Tibial artery (tissue), 4 donors: Measurements from ENCODE around the gene MAD1L1.

Experiments used
- DNase-seq, 2 donors: peaks; one replicate each; pipeline ENCODE4 v3.0.0-alpha.2; 2019
- H3K27ac ChIP-seq, 2 donors: fragments of 200-600 bp; sonication (generic) in 1 of 2; 1 replicate in 1 of 2; 2 replicates in 1 of 2; pipeline ENCODE4 v1.5.1; 2018 to 2019; ENCODE audit warnings: mild to moderate bottlenecking in 1 of 2
- H3K27me3 ChIP-seq, 2 donors: fragments of 200-600 bp; sonication (generic) in 1 of 2; one replicate each; pipeline versions ENCODE4 v1.5.1 to v1.6.0; 2016 to 2019
- H3K36me3 ChIP-seq, 3 donors: fragments of 200-600 bp; sonication (generic) in 2 of 3; one replicate each; pipeline ENCODE4 v1.5.1; 2016 to 2019; ENCODE audit warnings: mild to moderate bottlenecking in 2 of 3
- H3K4me1 ChIP-seq, 4 donors: fragments of 200-600 bp; sonication (generic) in 2 of 4; 1 replicate in 3 of 4; 2 replicates in 1 of 4; pipeline ENCODE4 v1.5.1; 2016 to 2019
- H3K4me3 ChIP-seq, 2 donors: fragments of 200-600 bp; sonication (generic) in 1 of 2; 1 replicate in 1 of 2; 2 replicates in 1 of 2; pipeline ENCODE4 v1.5.1; 2018 to 2019; ENCODE audit warnings: mild to moderate bottlenecking in 2 of 2
- H3K9me3 ChIP-seq, 3 donors: fragments of 200-600 bp; sonication (generic) in 1 of 3; one replicate each; pipeline ENCODE4 v1.5.1; 2016 to 2019
- CTCF ChIP-seq, 2 experiments: fragments of 200-600 bp in 1 of 2; fragments of 450-650 bp in 1 of 2; IDR thresholded peaks; one replicate each; pipeline ENCODE4 v1.5.1; 2017 to 2019; ENCODE audit warnings: antibody characterized with exemption in 2 of 2, mild to moderate bottlenecking in 1 of 2, moderate library complexity in 1 of 2
- intact Hi-C: fragments of 100-400 bp; cut with DNase I; formaldehyde crosslinking; loops from one replicate; pipeline ENCODE4 v1.15.0; 2023; ENCODE audit warnings: low total_unique reads

Gene MAD1L1

GRCh38 chr7:2249744-2250323, 17.1 kb upstream of the MAD1L1 start:
- peaks cover 0 to 28% (median 10%) of the 10 kb centered on the region in 3 donors for H3K36me3 ChIP-seq
- no peak for TF ChIP-seq CTCF (IDR thresholded peaks at IDR 0.05)
- H3K4me1 ChIP-seq = peaks cover 0 to 14% (median 8%) of the 10 kb centered on the region in 4 donors
- intact Hi-C loops = no loop called here
- no peaks in the 10 kb centered on the region for H3K27me3 ChIP-seq
- H3K4me3 ChIP-seq = no peak overlapping the region
- no peaks in the 10 kb centered on the region for H3K9me3 ChIP-seq
- H3K27ac ChIP-seq = peak overlapping the region; percentile 47 to 48
- no peak for DNase-seq

- peak; percentile 76 to 86 for DNase-seq
- Histone ChIP-seq H3K27me3 (no peaks in the 10 kb centered on the region), H3K36me3 (peaks cover 0 to 21% (median 6%) of the 10 kb centered on the region in 3 donors), H3K9me3 (no peaks in the 10 kb centered on the region), H3K4me3 (no peak overlapping the region), H3K4me1 (peaks cover 0 to 14% (median 8%) of the 10 kb centered on the region in 4 donors), H3K27ac (peak overlapping the region; percentile 47 to 48)
- intact Hi-C loops = no loop called here
- TF ChIP-seq CTCF (IDR thresholded peaks at IDR 0.05) = no peak
Measured at GRCh38 chr7:2248984-2249694, 16.4 kb upstream of the MAD1L1 start.

DNA sequence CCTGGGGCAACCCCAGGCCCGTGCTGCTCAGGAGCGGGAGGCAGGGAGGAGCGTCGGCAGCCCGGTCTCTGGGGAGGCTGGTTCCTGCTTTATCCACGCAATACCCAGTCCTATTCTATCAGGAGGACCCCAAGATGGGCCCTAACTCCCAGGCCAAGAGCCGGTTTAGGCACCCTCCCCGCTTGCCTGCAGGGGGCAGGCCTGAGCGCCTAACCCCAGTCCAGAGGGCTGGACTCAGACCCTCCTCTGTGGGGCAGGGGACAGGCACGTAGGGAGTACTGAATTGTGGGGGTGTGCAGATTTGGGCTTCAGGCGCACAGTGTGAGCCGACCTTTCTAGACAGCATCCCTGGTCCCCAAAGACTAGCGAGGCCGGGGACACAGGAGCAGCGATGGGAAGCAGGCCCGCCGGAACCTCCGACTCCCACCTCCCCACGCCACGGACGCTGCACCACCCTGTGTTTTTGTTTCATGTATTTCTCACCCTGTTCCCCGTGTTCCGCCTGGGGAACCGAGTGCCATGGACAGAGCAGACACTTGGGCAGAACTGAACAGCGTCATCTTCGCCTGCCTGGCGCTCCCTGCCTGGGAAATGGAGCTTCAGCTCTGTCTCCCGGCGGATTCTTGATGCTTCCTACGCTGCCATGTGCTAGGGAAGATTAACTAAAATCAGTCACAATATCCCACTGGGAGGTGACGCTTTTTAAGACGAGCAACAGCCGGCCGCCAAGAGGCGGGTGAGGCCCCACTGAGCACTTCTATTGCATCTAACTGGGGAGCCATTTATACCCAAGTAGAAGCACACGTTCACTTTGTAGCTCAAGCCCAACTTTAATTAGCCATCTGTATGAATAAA, 14.6 kb upstream of the MAD1L1 start:
- Histone ChIP-seq H3K4me3 (no peak overlapping the region), H3K27me3 (no peaks in the 10 kb centered on the region), H3K4me1 (peaks cover 0 to 21% (median 13%) of the 10 kb centered on the region in 4 donors), H3K27ac (no peak overlapping the region), H3K36me3 (peaks cover 0 to 9% (median 0%) of the 10 kb centered on the region in 3 donors), H3K9me3 (no peaks in the 10 kb centered on the region)
- intact Hi-C loops = no loop called here
- DNase-seq = no peak
- TF ChIP-seq CTCF (IDR thresholded peaks at IDR 0.05) = peak; percentile 18 to 39

DNA sequence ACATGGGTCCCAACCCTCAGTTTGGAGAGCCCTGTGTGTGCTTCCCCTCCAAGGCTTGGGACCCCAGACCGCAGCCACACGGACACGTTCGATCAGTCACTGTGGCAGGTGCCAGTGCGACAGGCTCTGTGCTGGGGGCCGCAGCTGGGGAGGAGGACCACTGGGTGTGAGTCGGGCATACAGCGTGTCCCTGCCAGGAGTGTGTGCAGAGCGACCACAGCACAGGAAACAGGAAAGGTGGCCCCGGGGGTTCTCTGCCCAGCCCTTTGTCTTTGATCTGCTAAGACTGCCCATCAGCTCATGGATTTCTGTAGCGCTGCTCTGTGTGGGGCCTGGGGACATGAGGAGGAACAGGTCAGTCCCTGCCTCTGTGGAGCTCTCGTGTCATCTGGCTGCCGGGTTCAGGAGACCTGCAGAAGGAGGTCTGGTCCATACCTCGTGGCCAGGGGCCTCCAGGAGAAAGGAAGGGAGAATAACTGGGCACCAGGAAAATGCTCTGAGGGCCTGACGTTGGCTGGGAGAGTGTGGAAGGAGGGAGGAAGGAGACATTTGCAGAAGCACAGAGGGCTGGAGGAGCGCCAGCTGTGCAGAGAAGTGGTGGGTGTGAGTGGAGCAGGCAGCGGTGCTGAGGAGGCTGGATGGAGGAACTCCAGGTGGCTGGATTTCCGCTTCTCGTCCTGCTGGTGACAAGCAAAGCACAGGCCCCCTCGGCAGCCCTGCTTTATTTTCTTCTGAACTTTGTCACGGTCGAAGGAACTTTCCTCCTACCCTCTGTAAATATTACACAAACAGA, 13.3 kb upstream of the MAD1L1 start:
- TF ChIP-seq CTCF (IDR thresholded peaks at IDR 0.05) = no peak
- H3K9me3 ChIP-seq = no peaks in the 10 kb centered on the region
- no peaks in the 10 kb centered on the region for H3K27me3 ChIP-seq
- H3K4me3 ChIP-seq = no peak overlapping the region
- H3K27ac ChIP-seq = no peak overlapping the region
- no peaks in the 10 kb centered on the region for H3K36me3 ChIP-seq
- H3K4me1 ChIP-seq = peaks cover 0 to 28% (median 17%) of the 10 kb centered on the region in 4 donors
- DNase-seq = peak in 1 of 2 donors; percentile 56
- intact Hi-C loops = no loop called here

- Histone ChIP-seq H3K27me3 (no peaks in the 10 kb centered on the region), H3K4me3 (no peak overlapping the region), H3K27ac (no peak overlapping the region), H3K4me1 (peaks cover 0 to 37% (median 24%) of the 10 kb centered on the region in 4 donors), H3K9me3 (no peaks in the 10 kb centered on the region), H3K36me3 (peaks cover 0 to 2% (median 0%) of the 10 kb centered on the region in 3 donors)
- intact Hi-C loops = loop anchor here (5.0 kb wide), 2 partner anchors 108 to 787 kb away; partner anchors contain the start of genes EIF3B and MICALL2
- no peak for DNase-seq
- TF ChIP-seq CTCF (IDR thresholded peaks at IDR 0.05) = no peak
Measured at GRCh38 chr7:2244404-2244995, 11.8 kb upstream of the MAD1L1 start.
